ENCODE measurements around the gene SCG3. TPM values are rescaled to one million over a fixed set of nuclear protein-coding genes. Genes with fewer than 3 reads are reported as not detected.

Gene SCG3
- polyA plus RNA-seq, 1 donor (not counting 4 experiments of a cell fraction or from before 2014, with no cell fraction given): not detected

DNA sequence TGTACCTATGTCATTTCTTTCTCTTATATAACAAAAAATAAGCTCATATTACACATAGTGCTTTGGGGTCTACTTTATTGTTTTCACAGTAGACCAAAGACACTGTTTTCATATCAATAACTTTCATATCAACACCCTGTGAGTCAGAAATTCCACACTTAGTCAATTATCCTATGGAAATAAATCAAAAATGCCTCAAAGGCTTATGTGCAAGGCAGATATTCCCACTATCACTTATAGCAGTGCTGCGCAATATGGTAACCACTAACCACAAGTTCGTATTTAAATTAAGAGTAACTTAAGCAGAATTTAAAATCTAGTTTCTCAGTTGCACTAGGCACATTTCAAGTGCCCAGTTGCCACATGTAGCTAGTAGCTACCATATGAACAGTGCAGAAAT lies 15.9 kb downstream of the SCG3 start:
- FAIRE-seq (no peak), DNase-seq (ENCODE audit: low read depth, low spot score) (no peak)
- Histone ChIP-seq H3K4me3 (ENCODE audit: control insufficient read depth in 2 of 3, extremely low read depth in 1 of 3, insufficient read depth in 2 of 3, low read depth in 1 of 3, low read length in 3 of 3) (no peak overlapping the region), H3K9me3 (ENCODE audit: control insufficient read depth, low read depth, low read length) (no peaks in the 10 kb centered on the region), H3K4me1 (ENCODE audit: control insufficient read depth, extremely low read depth, insufficient read depth, low read length) (no peaks in the 10 kb centered on the region), H3K9me1 (ENCODE audit: control insufficient read depth, extremely low read depth, insufficient read depth, low read length) (no peaks in the 10 kb centered on the region), H4K20me1 (ENCODE audit: control insufficient read depth, extremely low read depth, insufficient read depth, low read length) (no peaks in the 10 kb centered on the region), H3K36me3 (ENCODE audit: control insufficient read depth in 2 of 2, extremely low read depth in 1 of 2, insufficient read depth in 2 of 2, low read length in 2 of 2) (no peaks in the 10 kb centered on the region), H3K27ac (ENCODE audit: control insufficient read depth, insufficient read depth, low read length) (no peak overlapping the region), H2AFZ (ENCODE audit: control insufficient read depth, low read length) (no peak overlapping the region), H3K27me3 (ENCODE audit: control insufficient read depth, extremely low read depth, insufficient read depth, low read length) (peaks cover 15% of the 10 kb centered on the region), H3K79me2 (ENCODE audit: control insufficient read depth, insufficient read depth, low read length) (no peaks in the 10 kb centered on the region), H3K9ac (ENCODE audit: control insufficient read depth, extremely low read depth, insufficient read depth, low read length) (no peak overlapping the region), H3K4me2 (ENCODE audit: control insufficient read depth, extremely low read depth, insufficient read depth, low read depth, low read length) (no peak overlapping the region)
- dilution Hi-C loops (cut with MboI; ENCODE audit: extremely low pct_ligation_motif_present, low sequenced_read_pairs): no loop called here
- TF ChIP-seq, protein P1, sequence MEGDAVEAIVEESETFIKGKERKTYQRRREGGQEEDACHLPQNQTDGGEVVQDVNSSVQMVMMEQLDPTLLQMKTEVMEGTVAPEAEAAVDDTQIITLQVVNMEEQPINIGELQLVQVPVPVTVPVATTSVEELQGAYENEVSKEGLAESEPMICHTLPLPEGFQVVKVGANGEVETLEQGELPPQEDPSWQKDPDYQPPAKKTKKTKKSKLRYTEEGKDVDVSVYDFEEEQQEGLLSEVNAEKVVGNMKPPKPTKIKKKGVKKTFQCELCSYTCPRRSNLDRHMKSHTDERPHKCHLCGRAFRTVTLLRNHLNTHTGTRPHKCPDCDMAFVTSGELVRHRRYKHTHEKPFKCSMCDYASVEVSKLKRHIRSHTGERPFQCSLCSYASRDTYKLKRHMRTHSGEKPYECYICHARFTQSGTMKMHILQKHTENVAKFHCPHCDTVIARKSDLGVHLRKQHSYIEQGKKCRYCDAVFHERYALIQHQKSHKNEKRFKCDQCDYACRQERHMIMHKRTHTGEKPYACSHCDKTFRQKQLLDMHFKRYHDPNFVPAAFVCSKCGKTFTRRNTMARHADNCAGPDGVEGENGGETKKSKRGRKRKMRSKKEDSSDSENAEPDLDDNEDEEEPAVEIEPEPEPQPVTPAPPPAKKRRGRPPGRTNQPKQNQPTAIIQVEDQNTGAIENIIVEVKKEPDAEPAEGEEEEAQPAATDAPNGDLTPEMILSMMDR (optimal IDR thresholded peaks at IDR 0.05 in 1 of 3, IDR thresholded peaks at IDR 0.05 in 1 of 3, conservative IDR thresholded peaks at IDR 0.05 in 1 of 3; ENCODE audit: extremely low read depth in 1 of 3, insufficient read depth in 2 of 3, low read length in 3 of 3): no peak
- TF ChIP-seq EZH2 (IDR thresholded peaks at IDR 0.05; ENCODE audit: low read length): no peak

DNA sequence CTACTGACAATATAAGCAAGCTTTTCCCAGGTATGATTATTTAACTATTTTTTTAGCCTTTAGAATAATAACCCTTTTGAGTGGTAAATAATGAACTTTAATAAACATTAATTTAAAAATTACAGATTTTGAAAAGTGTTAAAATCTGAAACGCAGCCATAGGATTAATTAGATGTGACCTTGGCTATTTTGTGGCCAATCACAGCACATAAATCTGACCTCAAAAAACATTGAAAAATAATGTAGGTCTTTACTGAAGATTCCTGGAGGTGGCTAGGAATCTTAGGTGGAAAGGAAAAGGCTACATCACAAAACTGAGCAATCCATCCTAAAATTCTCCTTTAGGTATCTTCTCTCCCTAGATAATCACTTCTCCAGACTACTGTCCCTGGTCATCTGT lies 18.1 kb downstream of the SCG3 start:
- Histone ChIP-seq H3K4me1 (ENCODE audit: control insufficient read depth, extremely low read depth, insufficient read depth, low read length) (no peaks in the 10 kb centered on the region), H3K79me2 (ENCODE audit: control insufficient read depth, insufficient read depth, low read length) (no peaks in the 10 kb centered on the region), H3K4me2 (ENCODE audit: control insufficient read depth, extremely low read depth, insufficient read depth, low read depth, low read length) (no peak overlapping the region), H3K4me3 (ENCODE audit: control insufficient read depth in 2 of 3, extremely low read depth in 1 of 3, insufficient read depth in 2 of 3, low read depth in 1 of 3, low read length in 3 of 3) (no peak overlapping the region), H3K9me1 (ENCODE audit: control insufficient read depth, extremely low read depth, insufficient read depth, low read length) (no peaks in the 10 kb centered on the region), H3K9me3 (ENCODE audit: control insufficient read depth, low read depth, low read length) (no peaks in the 10 kb centered on the region), H3K27ac (ENCODE audit: control insufficient read depth, insufficient read depth, low read length) (no peak overlapping the region), H4K20me1 (ENCODE audit: control insufficient read depth, extremely low read depth, insufficient read depth, low read length) (no peaks in the 10 kb centered on the region), H3K36me3 (ENCODE audit: control insufficient read depth in 2 of 2, extremely low read depth in 1 of 2, insufficient read depth in 2 of 2, low read length in 2 of 2) (no peaks in the 10 kb centered on the region), H3K27me3 (ENCODE audit: control insufficient read depth, extremely low read depth, insufficient read depth, low read length) (peaks cover 7% of the 10 kb centered on the region), H3K9ac (ENCODE audit: control insufficient read depth, extremely low read depth, insufficient read depth, low read length) (no peak overlapping the region), H2AFZ (ENCODE audit: control insufficient read depth, low read length) (no peak overlapping the region)
- dilution Hi-C loops (cut with MboI; ENCODE audit: extremely low pct_ligation_motif_present, low sequenced_read_pairs): no loop called here
- DNase-seq (ENCODE audit: low read depth, low spot score): no peak
- no peak for FAIRE-seq
- TF ChIP-seq EZH2 (IDR thresholded peaks at IDR 0.05; ENCODE audit: low read length): no peak
- TF ChIP-seq, protein P1 (optimal IDR thresholded peaks at IDR 0.05 in 1 of 3, IDR thresholded peaks at IDR 0.05 in 1 of 3, conservative IDR thresholded peaks at IDR 0.05 in 1 of 3; ENCODE audit: extremely low read depth in 1 of 3, insufficient read depth in 2 of 3, low read length in 3 of 3): no peak
